ENCODE results near the gene SLC5A4. TPM values are rescaled to one million over a fixed set of nuclear protein-coding genes. Genes with fewer than 3 reads are reported as not detected.

The SLC5A4 gene
- total and polyA plus RNA-seq, 2 of the 4 experiments (the other 2 are of a cell fraction): 0.10 to 0.18 TPM

GRCh38 chr22:32271389-32271788 lies 16.2 kb upstream of the SLC5A4 start:
- ChIA-PET CTCF (no interaction called here), POLR2A (ENCODE audit: unreplicated experiment) (no interaction called here)
- no peaks in the 10 kb centered on the region for H4K20me1 ChIP-seq (ENCODE audit: insufficient read depth, low read length)
- H3K9me3 ChIP-seq (ENCODE audit: control insufficient read depth, insufficient read depth, low read length): no peaks in the 10 kb centered on the region
- no peak for ATAC-seq (ENCODE audit: low read depth)
- no peaks in the 10 kb centered on the region for H3K4me1 ChIP-seq (ENCODE audit: control insufficient read depth, insufficient read depth, low read length)
- no peak overlapping the region for H3K4me2 ChIP-seq (ENCODE audit: low read depth, low read length)
- in situ Hi-C loops (cut with MboI; ENCODE audit: low sequenced_read_pairs): no loop called here
- TF ChIP-seq FOS (IDR thresholded peaks at IDR 0.05; ENCODE audit: low read depth, low read length) (no peak), CHD1 (IDR thresholded peaks at IDR 0.05; ENCODE audit: low read depth, low read length) (no peak), BHLHE40 (IDR thresholded peaks at IDR 0.05; ENCODE audit: low read depth, low read length) (no peak), ELK1 (IDR thresholded peaks at IDR 0.05; ENCODE audit: borderline replicate concordance, low read depth, low read length) (no peak), NFE2L2 (IDR thresholded peaks at IDR 0.05; ENCODE audit: low read depth, low read length) (no peak), RCOR1 (IDR thresholded peaks at IDR 0.05; ENCODE audit: insufficient replicate concordance, low read length) (no peak), MAFK (IDR thresholded peaks at IDR 0.05; ENCODE audit: low read depth, low read length) (no peak), CEBPB (IDR thresholded peaks at IDR 0.05; ENCODE audit: low read depth, low read length) (no peak), RFX5 (IDR thresholded peaks at IDR 0.05; ENCODE audit: low read depth, low read length) (no peak), SMC3 (IDR thresholded peaks at IDR 0.05; ENCODE audit: low read depth, low read length) (no peak), MXI1 (IDR thresholded peaks at IDR 0.05; ENCODE audit: borderline replicate concordance, low read depth, low read length) (no peak), MAZ (IDR thresholded peaks at IDR 0.05; ENCODE audit: borderline replicate concordance, low read depth, low read length) (no peak), USF2 (IDR thresholded peaks at IDR 0.05; ENCODE audit: low read depth, low read length) (no peak), CTCF (conservative IDR thresholded peaks at IDR 0.05; ENCODE audit: low read depth, low read length) (no peak), RAD21 (IDR thresholded peaks at IDR 0.05; ENCODE audit: low read length) (no peak)
- no peak overlapping the region for H3K56ac ChIP-seq (ENCODE audit: extremely low read depth, insufficient read depth, low read length)
- H3K18ac ChIP-seq (ENCODE audit: low read depth, low read length): no peak overlapping the region
- no peak overlapping the region for H2AK5ac ChIP-seq (ENCODE audit: low read depth, low read length)
- no peak overlapping the region for H4K5ac ChIP-seq (ENCODE audit: low read depth, low read length)
- no peak overlapping the region for H4K8ac ChIP-seq (ENCODE audit: low read depth in 2 of 2, low read length in 2 of 2)
- no peak overlapping the region for H3K9ac ChIP-seq (ENCODE audit: low read depth, low read length)
- H2BK15ac ChIP-seq (ENCODE audit: low read depth, low read length): no peak overlapping the region
- no peak overlapping the region for H3K14ac ChIP-seq (replicated peaks; ENCODE audit: low read depth, low read length)
- H2AK9ac ChIP-seq (replicated peaks; ENCODE audit: low read depth, low read length, poor library complexity): no peak overlapping the region
- H3K4ac ChIP-seq (ENCODE audit: low read depth, low read length): no peak overlapping the region
- no peaks in the 10 kb centered on the region for H3K9me1 ChIP-seq (ENCODE audit: insufficient read depth, low read length)
- H2AFZ ChIP-seq (replicated peaks; ENCODE audit: low read length, poor library complexity): no peak overlapping the region
- no peak overlapping the region for H2BK20ac ChIP-seq (ENCODE audit: low read depth, low read length)
- H3K27ac ChIP-seq (ENCODE audit: insufficient read depth, low read length): no peak overlapping the region
- H3K27me3 ChIP-seq (ENCODE audit: control insufficient read depth, insufficient read depth, low read length): no peaks in the 10 kb centered on the region; the same call in 1 of the 2 replicates
- no peak overlapping the region for H4K91ac ChIP-seq (ENCODE audit: insufficient read depth, low read depth, low read length)
- BruUV-seq (replicated peaks): no TSS peak
- intact Hi-C loops (cut with micrococcal nuclease): no loop called here
- no peak overlapping the region for H3K4me3 ChIP-seq (ENCODE audit: insufficient read depth, low read depth, low read length)
- dilution Hi-C loops (cut with HindIII; ENCODE audit: low sequenced_read_pairs, unreplicated experiment): no loop called here
- H3K23ac ChIP-seq (ENCODE audit: low read depth, low read length): no peak overlapping the region
- DNase-seq: no peak
- H3K36me3 ChIP-seq (ENCODE audit: control insufficient read depth, insufficient read depth, low read length): no peaks in the 10 kb centered on the region
- H2BK5ac ChIP-seq (ENCODE audit: low read depth, low read length, poor library complexity, severe bottlenecking): no peak overlapping the region
- H2BK120ac ChIP-seq (ENCODE audit: low read depth, low read length): no peak overlapping the region
- no peaks in the 10 kb centered on the region for H3K79me1 ChIP-seq (ENCODE audit: low read depth in 1 of 2, low read length in 2 of 2)
- WGBS, 2 experiments (ENCODE audit: extremely low coverage in 2 of 2, insufficient read length in 1 of 2): 86% methylated on average over 7 of the region's 18 CpGs; no CpG with 5 or more reads in 1 of the 2 experiments

Data from IMR-90 (cell line).